Caco-2 (cell line): ENCODE measurements around the gene COL11A2. TPM values are rescaled to one million over a fixed set of nuclear protein-coding genes. Genes with fewer than 3 reads are reported as not detected.

Experiments used
- BruUV-seq: library from RNA; stranded (reverse); fragments of 400-500 nt; replicated peaks from 2 replicates; lab custom pipeline; 2021; lab: Mats Ljungman, UMichigan
- CTCF ChIA-PET: fragments of 300-600 bp; sonication (Branson Sonifier 250); formaldehyde crosslinking; loops from one replicate; lab custom pipeline; 2022; ENCODE audit warnings: antibody characterized with exemption; lab: Charles Lee
- POLR2A ChIA-PET: fragments of 300-600 bp; sonication (Branson Sonifier 250); formaldehyde crosslinking; loops from one replicate; lab custom pipeline; 2022; ENCODE audit warnings: antibody characterized with exemption; lab: Charles Lee
- DNase-seq, 2 experiments: peaks; one replicate each; pipeline versions ENCODE4 v3.0.0 to v3.0.0-alpha.2; 2020 to 2022
- H3K27me3 ChIP-seq: replicated peaks from 2 replicates; pipeline ENCODE4 v1.6.0; 2011; ENCODE audit warnings: low read length; ENCODE audit not compliant: control insufficient read depth, insufficient read depth
- H3K36me3 ChIP-seq: 2 replicates; pipeline ENCODE4 v1.5.1; 2011; ENCODE audit warnings: low read length; ENCODE audit not compliant: control insufficient read depth, insufficient read depth
- H3K4me1 ChIP-seq: fragments of 250-450 bp; sonication (Bioruptor Pico); 2 replicates; pipeline ENCODE4 v1.5.1; 2020; ENCODE audit warnings: mild to moderate bottlenecking
- H3K4me3 ChIP-seq: 2 replicates; pipeline ENCODE4 v1.5.1; 2011; ENCODE audit warnings: low read depth, mild to moderate bottlenecking, control low read depth, low read length
- H3K9me3 ChIP-seq: fragments of 250-450 bp; sonication (Bioruptor Pico); 2 replicates; pipeline ENCODE4 v1.5.1; 2020; ENCODE audit warnings: mild to moderate bottlenecking, moderate library complexity
- H3K27ac Mint-ChIP-seq: one replicate; pipeline ENCODE4 v1.8.0; 2022; ENCODE audit warnings: mixed read lengths; ENCODE audit not compliant: unreplicated experiment
- H3K27me3 Mint-ChIP-seq: one replicate; pipeline ENCODE4 v1.8.0; 2022; ENCODE audit warnings: mixed read lengths; ENCODE audit not compliant: insufficient read depth, unreplicated experiment
- H3K36me3 Mint-ChIP-seq: one replicate; pipeline ENCODE4 v1.8.0; 2022; ENCODE audit warnings: mild to moderate bottlenecking, mixed read lengths; ENCODE audit not compliant: insufficient read depth, unreplicated experiment
- H3K4me1 Mint-ChIP-seq: one replicate; pipeline ENCODE4 v1.8.0; 2022; ENCODE audit warnings: low read depth, mixed read lengths; ENCODE audit not compliant: unreplicated experiment
- H3K4me3 Mint-ChIP-seq: one replicate; pipeline ENCODE4 v1.8.0; 2022; ENCODE audit warnings: mild to moderate bottlenecking, moderate library complexity, mixed read lengths; ENCODE audit not compliant: unreplicated experiment
- H3K9me3 Mint-ChIP-seq: one replicate; pipeline ENCODE4 v1.8.0; 2022; ENCODE audit warnings: mixed read lengths; ENCODE audit not compliant: unreplicated experiment
- CTCF ChIP-seq, 2 experiments: fragments of 200-600 bp in 1 of 2; IDR thresholded peaks; 1 replicate in 1 of 2; 2 replicates in 1 of 2; pipeline versions ENCODE4 v1.5.1 to v1.8.0; 2011 to 2022; ENCODE audit warnings: antibody characterized with exemption in 1 of 2, control low read depth in 1 of 2, inconsistent platforms in 1 of 2, low read depth in 1 of 2, low read length in 1 of 2, mild to moderate bottlenecking in 1 of 2, moderate library complexity in 1 of 2; ENCODE audit not compliant: insufficient read depth in 1 of 2, severe bottlenecking in 1 of 2, unreplicated experiment in 1 of 2
- intact Hi-C: fragments of 100-400 bp; cut with micrococcal nuclease; formaldehyde crosslinking; loops from one replicate; pipeline ENCODE4 v1.10.0; 2022; ENCODE audit not compliant: unreplicated experiment
- total RNA-seq: library from RNA; stranded (reverse); gene quantifications from 2 replicates; pipeline ENCODE4 v1.2.3, GENCODE V29; 2022

COL11A2 gene
- total RNA-seq, 1 experiment from 2014 or later: 1.3 TPM

DNA sequence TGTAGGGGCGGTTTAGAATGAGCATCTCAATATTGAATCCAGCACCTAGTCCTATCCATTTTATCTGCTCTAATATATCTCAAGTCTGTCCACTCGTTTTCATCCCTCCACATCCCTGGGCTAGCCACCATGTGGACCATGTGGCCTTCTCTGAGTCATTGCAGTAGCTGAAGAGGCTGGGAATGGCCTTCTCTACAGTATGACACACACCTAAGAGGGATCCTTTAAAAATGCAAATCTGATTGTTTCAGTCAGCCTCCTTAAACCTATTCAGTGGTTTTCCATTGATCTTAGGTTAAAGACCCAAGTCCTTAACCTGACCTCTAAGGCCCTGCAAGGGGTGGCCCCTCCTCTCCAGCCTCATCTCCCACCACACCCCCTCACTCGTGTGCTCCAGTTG is 25.4 kb upstream of the COL11A2 start:
- BruUV-seq: no TSS peak
- Mint-ChIP-seq H3K27me3 (peaks cover 16% of the 10 kb centered on the region), H3K4me1 (peaks cover 11% of the 10 kb centered on the region), H3K9me3 (no peaks in the 10 kb centered on the region), H3K4me3 (no peak overlapping the region), H3K36me3 (peaks cover 5% of the 10 kb centered on the region), H3K27ac (no peak overlapping the region)
- H3K4me1 ChIP-seq: 0 out of 2 replicates have a peak, but pooled peaks cover 4% of the 10 kb centered on the region
- POLR2A ChIA-PET: no interaction called here
- no peak for DNase-seq
- no peak overlapping the region for H3K4me3 ChIP-seq
- no peaks in the 10 kb centered on the region for H3K27me3 ChIP-seq
- H3K36me3 ChIP-seq: no peaks in the 10 kb centered on the region
- TF ChIP-seq CTCF (IDR thresholded peaks at IDR 0.05; ENCODE audit: insufficient read depth in 1 of 2, low read depth in 1 of 2, low read length in 1 of 2, severe bottlenecking in 1 of 2, unreplicated experiment in 1 of 2): no peak
- CTCF ChIA-PET: no interaction called here
- intact Hi-C loops: no loop called here
- H3K9me3 ChIP-seq: no peaks in the 10 kb centered on the region

- Mint-ChIP-seq H3K36me3 (peaks cover 9% of the 10 kb centered on the region), H3K27me3 (peaks cover 15% of the 10 kb centered on the region)
- CTCF ChIA-PET: no interaction called here
These were observed 25.0 kb upstream of the COL11A2 start for GRCh38 chr6:33217246-33217645.

GRCh38 chr6:33216117-33216649 is 23.9 kb upstream of the COL11A2 start:
- peaks cover 12% of the 10 kb centered on the region for H3K27me3 Mint-ChIP-seq
- H3K27ac Mint-ChIP-seq: no peak overlapping the region
- CTCF ChIA-PET: no interaction called here
- H3K4me3 Mint-ChIP-seq: no peak overlapping the region
- no peak for TF ChIP-seq CTCF (IDR thresholded peaks at IDR 0.05; ENCODE audit: insufficient read depth in 1 of 2, low read depth in 1 of 2, low read length in 1 of 2, severe bottlenecking in 1 of 2, unreplicated experiment in 1 of 2)
- intact Hi-C loops: no loop called here
- Histone ChIP-seq H3K36me3 (no peaks in the 10 kb centered on the region), H3K4me3 (no peak overlapping the region), H3K9me3 (no peaks in the 10 kb centered on the region), H3K4me1 (0 out of 2 replicates have a peak, but pooled peaks cover 4% of the 10 kb centered on the region), H3K27me3 (no peaks in the 10 kb centered on the region)
- peaks cover 21% of the 10 kb centered on the region for H3K4me1 Mint-ChIP-seq
- DNase-seq: no peak
- H3K36me3 Mint-ChIP-seq: peaks cover 9% of the 10 kb centered on the region
- no peaks in the 10 kb centered on the region for H3K9me3 Mint-ChIP-seq
- POLR2A ChIA-PET: no interaction called here
- no TSS peak for BruUV-seq

More at GRCh38 chr6:33217246-33217645, 25.0 kb upstream of the COL11A2 start:
- Mint-ChIP-seq H3K4me3 (no peak overlapping the region), H3K9me3 (no peaks in the 10 kb centered on the region), H3K4me1 (peaks cover 15% of the 10 kb centered on the region), H3K27ac (no peak overlapping the region)
- no peaks in the 10 kb centered on the region for H3K36me3 ChIP-seq
- no peak for TF ChIP-seq CTCF (IDR thresholded peaks at IDR 0.05; ENCODE audit: insufficient read depth in 1 of 2, low read depth in 1 of 2, low read length in 1 of 2, severe bottlenecking in 1 of 2, unreplicated experiment in 1 of 2)
- POLR2A ChIA-PET: interaction anchor here (0.6 kb wide), 1 partner anchor 18 kb away, joined by 6 read pairs; no protein-coding TSS in a partner anchor
- intact Hi-C loops: no loop called here
- H3K27me3 ChIP-seq: no peaks in the 10 kb centered on the region
- 0 out of 2 replicates have a peak, but pooled peaks cover 4% of the 10 kb centered on the region for H3K4me1 ChIP-seq
- DNase-seq: no peak
- no peak overlapping the region for H3K4me3 ChIP-seq
- BruUV-seq: no TSS peak
- H3K9me3 ChIP-seq: no peaks in the 10 kb centered on the region
